ENCODE data around the gene GCC2. TPM values are rescaled to one million over a fixed set of nuclear protein-coding genes. Genes with fewer than 3 reads are reported as not detected.

The GCC2 gene
- total RNA-seq, 1 donor from 2014 or later: 75.9 TPM

- Mint-ChIP-seq H3K4me1 (no peaks in the 10 kb centered on the region), H3K9me3 (no peaks in the 10 kb centered on the region), H3K4me3 (no peak overlapping the region), H3K36me3 (no peaks in the 10 kb centered on the region), H3K27ac (no peak overlapping the region), H3K27me3 (ENCODE audit: insufficient read depth, low read depth) (peaks cover 5% of the 10 kb centered on the region)
- Histone ChIP-seq H3K79me2 (ENCODE audit: low read depth) (no peaks in the 10 kb centered on the region), H2AFZ (replicated peaks) (no peak overlapping the region), H3K36me3 (no peaks in the 10 kb centered on the region), H3K4me3 (no peak overlapping the region), H3K27ac (no peak overlapping the region), H4K20me1 (ENCODE audit: low read depth) (no peaks in the 10 kb centered on the region), H3K27me3 (no peaks in the 10 kb centered on the region), H3K4me1 (no peaks in the 10 kb centered on the region), H3K9me3 (ENCODE audit: low read depth) (no peaks in the 10 kb centered on the region), H3F3A (ENCODE audit: low read depth) (peaks cover 5% of the 10 kb centered on the region), H3K9ac (no peak overlapping the region), H3K4me2 (no peak overlapping the region)
- TF ChIP-seq EZH2 (IDR thresholded peaks at IDR 0.05) (no peak), CTCF (IDR thresholded peaks at IDR 0.05) (no peak), EZH2phosphoT487 (IDR thresholded peaks at IDR 0.05) (no peak)
- DNase-seq (ENCODE audit: low spot score): no peak
These were observed 34.1 kb upstream of the GCC2 start for GRCh38 chr2:108414945-108415344.

GRCh38 chr2:108417254-108417653 lies 31.8 kb upstream of the GCC2 start:
- H3K36me3 Mint-ChIP-seq: no peaks in the 10 kb centered on the region
- H3K27ac ChIP-seq: no peak overlapping the region
- TF ChIP-seq EZH2 (IDR thresholded peaks at IDR 0.05): no peak
- TF ChIP-seq EZH2phosphoT487 (IDR thresholded peaks at IDR 0.05): no peak
- TF ChIP-seq CTCF (IDR thresholded peaks at IDR 0.05): no peak
- H3K9me3 Mint-ChIP-seq: no peaks in the 10 kb centered on the region
- peaks cover 4% of the 10 kb centered on the region for H3K27me3 Mint-ChIP-seq (ENCODE audit: insufficient read depth, low read depth)
- H3K9me3 ChIP-seq (ENCODE audit: low read depth): no peaks in the 10 kb centered on the region
- no peak overlapping the region for H3K4me2 ChIP-seq
- no peak overlapping the region for H3K4me3 ChIP-seq
- H4K20me1 ChIP-seq (ENCODE audit: low read depth): no peaks in the 10 kb centered on the region
- no peak overlapping the region for H2AFZ ChIP-seq (replicated peaks)
- no peak overlapping the region for H3K4me3 Mint-ChIP-seq
- peaks cover 5% of the 10 kb centered on the region for H3F3A ChIP-seq (ENCODE audit: low read depth)
- H3K27me3 ChIP-seq: no peaks in the 10 kb centered on the region
- DNase-seq (ENCODE audit: low spot score): no peak
- no peak overlapping the region for H3K9ac ChIP-seq
- no peak overlapping the region for H3K27ac Mint-ChIP-seq
- H3K79me2 ChIP-seq (ENCODE audit: low read depth): no peaks in the 10 kb centered on the region
- H3K36me3 ChIP-seq: no peaks in the 10 kb centered on the region
- H3K4me1 ChIP-seq: no peaks in the 10 kb centered on the region
- H3K4me1 Mint-ChIP-seq: no peaks in the 10 kb centered on the region

- no peaks in the 10 kb centered on the region for H3K9me3 ChIP-seq (ENCODE audit: low read depth)
- Mint-ChIP-seq H3K27me3 (ENCODE audit: insufficient read depth, low read depth) (peaks cover 4% of the 10 kb centered on the region), H3K36me3 (no peaks in the 10 kb centered on the region), H3K4me3 (no peak overlapping the region), H3K4me1 (no peaks in the 10 kb centered on the region), H3K9me3 (no peaks in the 10 kb centered on the region), H3K27ac (no peak overlapping the region)
- no peak overlapping the region for H3K4me2 ChIP-seq
- no peaks in the 10 kb centered on the region for H3K27me3 ChIP-seq
- H3K9ac ChIP-seq: no peak overlapping the region
- no peaks in the 10 kb centered on the region for H4K20me1 ChIP-seq (ENCODE audit: low read depth)
- H3K27ac ChIP-seq: no peak overlapping the region
- no peaks in the 10 kb centered on the region for H3K79me2 ChIP-seq (ENCODE audit: low read depth)
- no peak for DNase-seq (ENCODE audit: low spot score)
- no peaks in the 10 kb centered on the region for H3K4me1 ChIP-seq
- no peak overlapping the region for H3K4me3 ChIP-seq
- no peaks in the 10 kb centered on the region for H3K36me3 ChIP-seq
- no peak overlapping the region for H2AFZ ChIP-seq (replicated peaks)
- peaks cover 5% of the 10 kb centered on the region for H3F3A ChIP-seq (ENCODE audit: low read depth)
- TF ChIP-seq CTCF (IDR thresholded peaks at IDR 0.05): no peak
- no peak for TF ChIP-seq EZH2 (IDR thresholded peaks at IDR 0.05)
- no peak for TF ChIP-seq EZH2phosphoT487 (IDR thresholded peaks at IDR 0.05)
These were observed 30.6 kb upstream of the GCC2 start for GRCh38 chr2:108418416-108418815.
